Ascending aorta (tissue), 2 donors: Measurements from ENCODE around the gene KCNQ2. TPM values are rescaled to one million over a fixed set of nuclear protein-coding genes. Genes with fewer than 3 reads are reported as not detected.

Source experiments
- DNase-seq, 2 donors: peaks; one replicate each; pipeline ENCODE4 v3.0.0-alpha.2; 2019; ENCODE audit warnings: low spot score in 2 of 2
- H3K27ac ChIP-seq, 2 donors: fragments of 200-600 bp; sonication (generic); one replicate each; pipeline ENCODE4 v1.5.1; 2016 to 2017; ENCODE audit warnings: mild to moderate bottlenecking in 1 of 2
- H3K27me3 ChIP-seq: fragments of 200-600 bp; sonication (generic); one replicate; pipeline ENCODE4 v1.5.1; 2017
- H3K36me3 ChIP-seq, 2 donors: fragments of 200-600 bp; sonication (generic); one replicate each; pipeline ENCODE4 v1.5.1; 2016
- H3K4me1 ChIP-seq, 2 donors: fragments of 200-600 bp; sonication (generic); one replicate each; pipeline ENCODE4 v1.5.1; 2016 to 2017; ENCODE audit warnings: mild to moderate bottlenecking in 1 of 2
- H3K4me3 ChIP-seq, 2 donors: fragments of 200-600 bp; sonication (generic); one replicate each; pipeline ENCODE4 v1.5.1; 2016 to 2017; ENCODE audit warnings: mild to moderate bottlenecking in 1 of 2
- H3K9me3 ChIP-seq, 2 donors: fragments of 200-600 bp; sonication (generic); one replicate each; pipeline ENCODE4 v1.5.1; 2016
- intact Hi-C: fragments of 100-400 bp; cut with DNase I; formaldehyde crosslinking; loops from one replicate; pipeline ENCODE4 v1.15.1; 2023
- total RNA-seq: library from RNA; depleted of rRNA; stranded (reverse); fragments of >200 nt; gene quantifications from one replicate; pipeline ENCODE4 v1.1.0, GENCODE V29; 2016
- TF ChIP-seq, protein P1 (sequence below), 3 experiments: fragments of 200-600 bp in 2 of 3; fragments of 450-650 bp in 1 of 3; sonication (generic) in 2 of 3; IDR thresholded peaks; one replicate each; pipeline ENCODE4 v1.5.1; 2016 to 2019; ENCODE audit warnings: antibody characterized with exemption in 3 of 3, mild to moderate bottlenecking in 1 of 3, moderate library complexity in 1 of 3

The KCNQ2 gene
- total RNA-seq, 1 donor from 2014 or later, result not detected

- H3K27me3 ChIP-seq, result no peaks in the 10 kb centered on the region
- intact Hi-C loops, result no loop called here
Measured at GRCh38 chr20:63413323-63413722, 59.1 kb downstream of the KCNQ2 start.

DNA sequence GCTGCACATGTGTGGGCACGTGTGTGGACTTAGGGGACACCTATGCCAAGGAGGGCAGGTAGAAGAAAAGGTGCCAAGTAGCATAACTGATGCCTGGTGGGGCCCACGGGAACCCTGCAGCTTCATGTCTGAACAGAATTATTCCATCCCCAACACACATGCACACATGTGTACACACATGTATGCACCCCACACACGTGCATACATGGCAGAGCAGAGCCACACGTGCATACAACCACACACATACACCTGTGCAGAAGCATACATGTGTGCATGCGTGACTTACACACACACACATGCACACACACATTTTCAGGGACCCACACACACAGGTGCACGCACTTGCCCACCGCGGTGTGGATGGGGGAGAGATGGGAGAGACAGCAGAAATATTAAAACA, 59.6 kb downstream of the KCNQ2 start:
- H3K36me3 ChIP-seq, result no peaks in the 10 kb centered on the region
- TF ChIP-seq, protein P1, sequence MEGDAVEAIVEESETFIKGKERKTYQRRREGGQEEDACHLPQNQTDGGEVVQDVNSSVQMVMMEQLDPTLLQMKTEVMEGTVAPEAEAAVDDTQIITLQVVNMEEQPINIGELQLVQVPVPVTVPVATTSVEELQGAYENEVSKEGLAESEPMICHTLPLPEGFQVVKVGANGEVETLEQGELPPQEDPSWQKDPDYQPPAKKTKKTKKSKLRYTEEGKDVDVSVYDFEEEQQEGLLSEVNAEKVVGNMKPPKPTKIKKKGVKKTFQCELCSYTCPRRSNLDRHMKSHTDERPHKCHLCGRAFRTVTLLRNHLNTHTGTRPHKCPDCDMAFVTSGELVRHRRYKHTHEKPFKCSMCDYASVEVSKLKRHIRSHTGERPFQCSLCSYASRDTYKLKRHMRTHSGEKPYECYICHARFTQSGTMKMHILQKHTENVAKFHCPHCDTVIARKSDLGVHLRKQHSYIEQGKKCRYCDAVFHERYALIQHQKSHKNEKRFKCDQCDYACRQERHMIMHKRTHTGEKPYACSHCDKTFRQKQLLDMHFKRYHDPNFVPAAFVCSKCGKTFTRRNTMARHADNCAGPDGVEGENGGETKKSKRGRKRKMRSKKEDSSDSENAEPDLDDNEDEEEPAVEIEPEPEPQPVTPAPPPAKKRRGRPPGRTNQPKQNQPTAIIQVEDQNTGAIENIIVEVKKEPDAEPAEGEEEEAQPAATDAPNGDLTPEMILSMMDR (IDR thresholded peaks at IDR 0.05), result no peak
- no peaks in the 10 kb centered on the region for H3K27me3 ChIP-seq
- no peak overlapping the region for H3K4me3 ChIP-seq
- intact Hi-C loops, result no loop called here
- H3K4me1 ChIP-seq, result no peaks in the 10 kb centered on the region
- DNase-seq, result no peak
- H3K27ac ChIP-seq, result no peak overlapping the region
- no peaks in the 10 kb centered on the region for H3K9me3 ChIP-seq

More at GRCh38 chr20:63413323-63413722, 59.1 kb downstream of the KCNQ2 start:
- no peak overlapping the region for H3K27ac ChIP-seq
- no peaks in the 10 kb centered on the region for H3K36me3 ChIP-seq
- H3K4me1 ChIP-seq, result no peaks in the 10 kb centered on the region
- H3K4me3 ChIP-seq, result no peak overlapping the region
- TF ChIP-seq, protein P1 (IDR thresholded peaks at IDR 0.05), result no peak
- no peak for DNase-seq
- H3K9me3 ChIP-seq, result no peaks in the 10 kb centered on the region

- no peak overlapping the region for H3K27ac ChIP-seq
- DNase-seq, result no peak
- no peaks in the 10 kb centered on the region for H3K9me3 ChIP-seq
- H3K27me3 ChIP-seq, result no peaks in the 10 kb centered on the region
- H3K4me3 ChIP-seq, result no peak overlapping the region
- H3K36me3 ChIP-seq, result no peaks in the 10 kb centered on the region
- intact Hi-C loops, result no loop called here
- no peaks in the 10 kb centered on the region for H3K4me1 ChIP-seq
- TF ChIP-seq, protein P1 (IDR thresholded peaks at IDR 0.05), result no peak
Measured at GRCh38 chr20:63411898-63412631, 60.4 kb downstream of the KCNQ2 start.

DNA sequence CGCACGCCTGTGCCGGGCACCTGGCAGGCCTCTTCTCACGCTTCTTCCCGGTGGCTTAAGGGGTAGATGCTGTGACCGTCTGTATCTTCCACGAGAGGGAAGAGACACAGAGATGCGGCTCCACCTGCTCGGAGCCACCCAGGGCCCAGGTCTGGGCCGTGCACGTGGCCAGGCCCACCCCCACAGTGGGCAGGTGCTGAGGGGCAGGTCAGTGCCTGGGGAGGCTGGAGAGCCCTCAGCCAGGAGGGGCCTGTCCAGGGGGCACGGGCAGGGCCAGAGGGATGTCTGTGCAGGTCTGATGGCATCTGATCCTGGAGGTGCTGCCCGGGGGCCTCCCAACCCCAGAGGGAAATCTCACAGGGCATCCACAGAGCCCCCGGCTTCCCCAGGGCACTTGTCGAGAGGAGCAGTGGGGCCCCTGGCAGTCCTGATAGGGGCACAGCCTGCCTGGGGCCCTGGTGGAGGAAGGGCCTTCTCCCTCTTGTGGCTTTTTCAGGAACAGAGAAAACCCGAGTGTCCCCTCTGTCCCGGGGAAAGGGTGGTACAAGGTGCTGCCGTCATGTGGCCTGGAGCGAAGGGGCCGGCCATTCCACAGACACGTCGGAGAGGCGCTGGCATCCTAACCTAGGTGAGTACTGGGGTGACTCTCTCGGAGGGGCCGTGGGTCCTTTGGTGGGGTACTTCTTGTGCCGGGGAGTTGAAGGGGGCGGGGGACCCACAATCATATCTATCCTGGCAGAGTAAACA, 61.1 kb downstream of the KCNQ2 start:
- no peaks in the 10 kb centered on the region for H3K36me3 ChIP-seq
- no peak overlapping the region for H3K27ac ChIP-seq
- TF ChIP-seq, protein P1 (IDR thresholded peaks at IDR 0.05), result no peak
- no peaks in the 10 kb centered on the region for H3K27me3 ChIP-seq
- no peak overlapping the region for H3K4me3 ChIP-seq
- DNase-seq, result no peak
- intact Hi-C loops, result no loop called here
- H3K4me1 ChIP-seq, result no peaks in the 10 kb centered on the region
- no peaks in the 10 kb centered on the region for H3K9me3 ChIP-seq

DNA sequence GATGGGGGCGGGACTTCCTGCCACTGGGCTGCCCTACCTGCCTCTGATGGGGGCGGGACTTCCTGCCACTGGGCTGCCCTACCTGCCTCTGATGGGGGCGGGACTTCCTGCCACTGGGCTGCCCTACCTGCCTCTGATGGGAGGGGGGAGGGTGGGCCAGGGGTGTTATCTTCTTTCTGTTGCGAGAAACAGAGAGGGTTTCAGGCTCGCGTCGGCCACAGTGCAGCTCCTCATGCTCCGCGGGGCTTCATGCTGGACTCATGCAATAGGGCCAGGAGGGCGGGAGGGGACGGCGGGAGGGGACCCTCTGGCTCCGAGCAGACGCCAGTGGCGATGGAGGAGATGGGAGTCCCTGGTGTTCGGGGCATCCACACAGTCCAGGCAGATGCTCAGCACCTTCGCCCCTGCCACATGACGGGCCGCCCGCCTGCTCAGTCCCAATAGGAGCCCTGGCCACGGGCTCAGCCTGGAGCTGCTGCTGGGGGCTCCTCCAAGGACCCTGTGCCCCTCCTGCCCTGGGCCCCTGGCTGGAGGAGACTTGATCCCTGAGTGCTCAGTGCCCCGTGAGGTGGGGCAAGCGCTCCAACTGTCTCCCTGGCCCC, 62.5 kb downstream of the KCNQ2 start:
- TF ChIP-seq, protein P1 (IDR thresholded peaks at IDR 0.05), result no peak
- Histone ChIP-seq H3K27ac (no peak overlapping the region), H3K27me3 (no peaks in the 10 kb centered on the region), H3K9me3 (no peaks in the 10 kb centered on the region), H3K36me3 (no peaks in the 10 kb centered on the region), H3K4me1 (no peaks in the 10 kb centered on the region), H3K4me3 (no peak overlapping the region)
- intact Hi-C loops, result no loop called here
- DNase-seq, result no peak
